DOHH2 (cell line): ENCODE measurements around the gene SAV1.

Source experiments
- CTCF ChIP-seq: fragments of 200-600 bp; sonication (generic); IDR thresholded peaks from one replicate; pipeline ENCODE4 v1.5.1; 2014; ENCODE audit warnings: antibody characterized with exemption, mild to moderate bottlenecking, low read depth, low read length; ENCODE audit not compliant: poor library complexity, severe bottlenecking
- EZH2phosphoT487 ChIP-seq: fragments of 200-600 bp; sonication (generic); IDR thresholded peaks from 2 replicates; pipeline ENCODE4 v1.6.1; 2017; ENCODE audit warnings: borderline replicate concordance, mild to moderate bottlenecking, antibody characterized with exemption, low read length, moderate library complexity, mixed read lengths

DNA sequence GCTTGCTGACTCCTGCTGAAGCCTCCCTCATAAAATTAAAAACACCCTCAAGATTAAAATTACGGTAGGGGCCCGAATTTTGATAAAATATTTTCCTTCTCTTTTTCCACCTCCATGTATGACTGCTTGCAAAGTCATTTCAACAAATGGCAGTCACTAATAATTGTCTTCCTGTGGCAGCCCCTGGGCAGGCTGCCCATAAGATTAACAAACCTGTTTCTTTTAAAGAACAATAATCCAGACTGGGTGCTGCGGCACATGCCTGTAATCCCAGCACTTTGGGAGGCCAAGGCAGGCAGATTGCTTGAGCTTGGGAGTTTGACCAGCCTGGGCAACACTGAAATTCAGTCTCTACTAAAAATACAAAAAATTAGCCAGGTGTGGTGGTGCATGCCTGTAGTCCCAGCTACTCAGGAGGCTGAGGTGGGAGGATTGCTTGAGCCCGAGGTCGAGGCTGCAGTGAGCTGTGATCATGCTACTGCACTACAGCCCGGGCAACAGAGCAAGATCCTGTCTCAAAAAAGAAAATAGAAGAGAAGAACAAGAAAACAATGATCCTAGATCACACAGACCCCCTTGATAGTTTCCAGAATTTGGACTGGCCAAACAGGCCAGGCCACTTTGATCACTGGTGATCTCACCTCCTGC is 8.7 kb downstream of the SAV1 start:
- TF ChIP-seq CTCF (no peak), EZH2phosphoT487 (no peak)
